ENCODE data around the gene GSTM3. TPM values are rescaled to one million over a fixed set of nuclear protein-coding genes. Genes with fewer than 3 reads are reported as not detected.

The GSTM3 gene
- total and polyA plus RNA-seq, 2 of the 13 experiments (the other 11 are each of a cell fraction or from before 2014, with no cell fraction given) = 127 to 142 TPM

DNA sequence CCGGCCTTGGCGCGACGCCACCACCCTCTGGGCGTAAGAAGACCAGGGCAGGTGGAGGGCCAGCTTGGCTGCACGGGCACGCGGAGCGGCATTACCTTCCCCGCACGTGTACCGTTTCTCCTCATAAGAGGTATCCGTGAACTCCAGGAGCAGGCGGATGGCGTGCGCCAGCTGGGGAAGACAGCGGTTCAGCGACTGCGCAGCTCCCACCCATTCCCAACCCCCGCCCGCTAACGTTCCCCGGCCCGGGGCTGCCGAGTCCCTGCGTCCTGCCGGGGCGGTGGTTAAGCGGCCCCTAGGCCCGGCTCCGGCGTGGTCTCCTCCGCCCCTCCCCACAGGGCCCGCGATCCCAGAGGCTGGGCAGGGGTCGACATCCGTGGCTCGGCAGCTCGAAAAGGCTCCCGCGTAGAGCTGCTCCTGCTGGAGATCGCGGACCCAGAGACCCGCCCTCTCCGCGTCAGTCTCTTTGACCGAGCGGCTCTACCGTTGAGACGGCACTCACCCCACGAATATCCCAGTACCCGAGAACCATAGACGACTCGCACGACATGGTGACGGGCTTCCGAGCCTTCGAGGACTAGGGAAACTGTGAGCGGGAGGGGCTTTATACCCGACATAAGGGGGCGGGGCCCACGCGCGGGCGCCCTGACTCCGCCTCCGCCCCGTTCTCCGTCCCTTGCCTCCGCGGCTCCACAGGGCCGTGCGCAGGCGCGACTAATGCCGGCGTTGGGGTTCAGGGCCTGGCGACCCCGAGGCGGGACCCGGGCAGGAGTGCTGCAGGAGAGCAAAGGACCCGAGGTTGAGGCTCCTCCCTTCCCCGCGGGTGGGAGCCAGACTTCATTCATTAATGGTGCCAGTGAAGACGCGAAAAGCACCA, 862 bp downstream of the GSTM3 start (continued):
- TF ChIP-seq, protein P1, sequence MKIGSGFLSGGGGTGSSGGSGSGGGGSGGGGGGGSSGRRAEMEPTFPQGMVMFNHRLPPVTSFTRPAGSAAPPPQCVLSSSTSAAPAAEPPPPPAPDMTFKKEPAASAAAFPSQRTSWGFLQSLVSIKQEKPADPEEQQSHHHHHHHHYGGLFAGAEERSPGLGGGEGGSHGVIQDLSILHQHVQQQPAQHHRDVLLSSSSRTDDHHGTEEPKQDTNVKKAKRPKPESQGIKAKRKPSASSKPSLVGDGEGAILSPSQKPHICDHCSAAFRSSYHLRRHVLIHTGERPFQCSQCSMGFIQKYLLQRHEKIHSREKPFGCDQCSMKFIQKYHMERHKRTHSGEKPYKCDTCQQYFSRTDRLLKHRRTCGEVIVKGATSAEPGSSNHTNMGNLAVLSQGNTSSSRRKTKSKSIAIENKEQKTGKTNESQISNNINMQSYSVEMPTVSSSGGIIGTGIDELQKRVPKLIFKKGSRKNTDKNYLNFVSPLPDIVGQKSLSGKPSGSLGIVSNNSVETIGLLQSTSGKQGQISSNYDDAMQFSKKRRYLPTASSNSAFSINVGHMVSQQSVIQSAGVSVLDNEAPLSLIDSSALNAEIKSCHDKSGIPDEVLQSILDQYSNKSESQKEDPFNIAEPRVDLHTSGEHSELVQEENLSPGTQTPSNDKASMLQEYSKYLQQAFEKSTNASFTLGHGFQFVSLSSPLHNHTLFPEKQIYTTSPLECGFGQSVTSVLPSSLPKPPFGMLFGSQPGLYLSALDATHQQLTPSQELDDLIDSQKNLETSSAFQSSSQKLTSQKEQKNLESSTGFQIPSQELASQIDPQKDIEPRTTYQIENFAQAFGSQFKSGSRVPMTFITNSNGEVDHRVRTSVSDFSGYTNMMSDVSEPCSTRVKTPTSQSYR (CRISPR knock-in tag; IDR thresholded peaks at IDR 0.05; ENCODE audit: borderline replicate concordance) = no peak
- TF ChIP-seq ZSCAN22 (CRISPR knock-in tag; IDR thresholded peaks at IDR 0.05) = no peak
- TF ChIP-seq HNF1A (IDR thresholded peaks at IDR 0.05; ENCODE audit: low read depth) = no peak
- TF ChIP-seq HNF1A (CRISPR knock-in tag; IDR thresholded peaks at IDR 0.05; ENCODE audit: borderline replicate concordance) = 0 out of 2 replicates have a peak, but pooled peaks have one; percentile 21
- no peak for TF ChIP-seq NFE2 (CRISPR knock-in tag; IDR thresholded peaks at IDR 0.05)
- TF ChIP-seq, protein P2, sequence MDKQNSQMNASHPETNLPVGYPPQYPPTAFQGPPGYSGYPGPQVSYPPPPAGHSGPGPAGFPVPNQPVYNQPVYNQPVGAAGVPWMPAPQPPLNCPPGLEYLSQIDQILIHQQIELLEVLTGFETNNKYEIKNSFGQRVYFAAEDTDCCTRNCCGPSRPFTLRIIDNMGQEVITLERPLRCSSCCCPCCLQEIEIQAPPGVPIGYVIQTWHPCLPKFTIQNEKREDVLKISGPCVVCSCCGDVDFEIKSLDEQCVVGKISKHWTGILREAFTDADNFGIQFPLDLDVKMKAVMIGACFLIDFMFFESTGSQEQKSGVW (CRISPR knock-in tag; IDR thresholded peaks at IDR 0.05; ENCODE audit: borderline replicate concordance) = no peak
- TF ChIP-seq DBP (CRISPR knock-in tag; IDR thresholded peaks at IDR 0.05; ENCODE audit: not compliant biosample characterization) = no peak
- TF ChIP-seq HNRNPUL1 (IDR thresholded peaks at IDR 0.05; ENCODE audit: low read depth, low read length) = no peak
- TF ChIP-seq ZNF792 (CRISPR knock-in tag; IDR thresholded peaks at IDR 0.05) = peak; percentile 10; the same call in 1 of the 2 replicates
- TF ChIP-seq CREM (IDR thresholded peaks at IDR 0.05) = no peak; the same call in 1 of the 2 replicates
- no peak for TF ChIP-seq CREM (CRISPR knock-in tag; IDR thresholded peaks at IDR 0.05)
- TF ChIP-seq E2F1 (CRISPR knock-in tag; IDR thresholded peaks at IDR 0.05) = 0 out of 2 replicates have a peak, but pooled peaks have one; percentile 51
- no peak; the same call in 1 of the 2 replicates for TF ChIP-seq ZNF329 (CRISPR knock-in tag; IDR thresholded peaks at IDR 0.05; ENCODE audit: low read depth)
- TF ChIP-seq HNF4A (CRISPR knock-in tag; IDR thresholded peaks at IDR 0.05) = no peak
- no peak for TF ChIP-seq CBX5 (CRISPR knock-in tag; IDR thresholded peaks at IDR 0.05; ENCODE audit: borderline replicate concordance)
- TF ChIP-seq ZNF333 (CRISPR knock-in tag; IDR thresholded peaks at IDR 0.05; ENCODE audit: borderline replicate concordance) = no peak
- TF ChIP-seq ATF5 (CRISPR knock-in tag; IDR thresholded peaks at IDR 0.05; ENCODE audit: low read depth) = no peak
- no peak for TF ChIP-seq SRSF1 (optimal IDR thresholded peaks at IDR 0.05; ENCODE audit: low read depth, low read length)

Data from HepG2 (cell line).